Activated CD8-positive, alpha-beta memory T cell treated with anti-CD3 and anti-CD28 coated beads, Interleukin-2, amount 50 U/mL, for 1 hour (primary cell): ENCODE measurements around the gene PCYT2.
"Not testable (repeated sequence)": the region's sequence is repeated elsewhere in the genome, so short reads cannot be mapped to it uniquely, and the experiment has no call there.

Experiments
- DNase-seq: peaks from one replicate; pipeline ENCODE4 v3.0.0-alpha.2; 2020; ENCODE audit errors: extremely low read depth

The PCYT2 gene

GRCh38 chr17:81911277-81911961 is at the start of gene PCYT2:
Gene PCYT2 (minus strand): TSS chr17:81911399. CDS start chr17:81911355, 44 bp downstream.
- peak; percentile 90 for DNase-seq

- no peak for DNase-seq
These were observed 49.1 kb upstream of the PCYT2 start for GRCh38 chr17:81960130-81960958.

- DNase-seq: peak; percentile 43
These were observed 48.3 kb upstream of the PCYT2 start for GRCh38 chr17:81959362-81960129.

GRCh38 chr17:81958633-81959342 is 47.6 kb upstream of the PCYT2 start:
- DNase-seq: no peak

GRCh38 chr17:81957691-81958432 is 46.7 kb upstream of the PCYT2 start:
- no peak for DNase-seq

- DNase-seq: no peak
These were observed 45.7 kb upstream of the PCYT2 start for GRCh38 chr17:81956607-81957589.

- no peak for DNase-seq
These were observed 44.8 kb upstream of the PCYT2 start for GRCh38 chr17:81955756-81956544.

GRCh38 chr17:81955058-81955681 is 44.0 kb upstream of the PCYT2 start:
- no peak for DNase-seq

- DNase-seq: no peak
These were observed 43.2 kb upstream of the PCYT2 start for GRCh38 chr17:81954131-81955057.

- not testable (repeated sequence) for DNase-seq
These were observed 42.2 kb upstream of the PCYT2 start for GRCh38 chr17:81953443-81953842.

GRCh38 chr17:81952792-81953228 is 41.6 kb upstream of the PCYT2 start:
- DNase-seq: no peak

- no peak for DNase-seq
These were observed 40.8 kb upstream of the PCYT2 start for GRCh38 chr17:81951785-81952684.

GRCh38 chr17:81950501-81950900 is 39.3 kb upstream of the PCYT2 start:
- no peak for DNase-seq

GRCh38 chr17:81948635-81949378 is 37.6 kb upstream of the PCYT2 start:
- DNase-seq: no peak

GRCh38 chr17:81947189-81947588 is 36.0 kb upstream of the PCYT2 start, which contains the start of gene MYADML2:
Gene MYADML2 (minus strand): TSS chr17:81947233. CDS start chr17:81941741, 5,492 bp downstream.
- DNase-seq: no peak
